Brain microvascular endothelial cell (primary cell): ENCODE results near the gene SNX9.

Source experiments
- DNase-seq: peaks from one replicate; pipeline ENCODE4 v3.0.0-alpha.2; 2020
- H3K27ac ChIP-seq: fragments of 250-450 bp; sonication (Bioruptor Pico); 2 replicates; pipeline ENCODE4 v1.5.1; 2020; ENCODE audit warnings: mild to moderate bottlenecking, moderate library complexity
- H3K27me3 ChIP-seq: fragments of 250-450 bp; sonication (Bioruptor Pico); replicated peaks from 2 replicates; pipeline ENCODE4 v1.5.1; 2020; ENCODE audit warnings: mild to moderate bottlenecking
- H3K36me3 ChIP-seq: fragments of 250-450 bp; sonication (Bioruptor Pico); replicated peaks from 2 replicates; pipeline ENCODE4 v1.5.1; 2020; ENCODE audit warnings: mild to moderate bottlenecking
- H3K4me3 ChIP-seq: 2 replicates; pipeline ENCODE4 v1.5.1; 2011; ENCODE audit warnings: low read depth, mild to moderate bottlenecking, control low read depth, low read length, moderate library complexity
- CTCF ChIP-seq: IDR thresholded peaks from 2 replicates; pipeline ENCODE4 v1.5.1; 2011; ENCODE audit warnings: low read depth, mild to moderate bottlenecking, moderate library complexity, low read length, control low read depth, inconsistent platforms; ENCODE audit errors: missing control alignments
- in situ Hi-C: cut with HindIII; loops from 2 replicates; pipeline ENCODE4 v1.10.0; 2017; ENCODE audit warnings: low sequenced_read_pairs, low pct_ligation_motif_present

The SNX9 gene

GRCh38 chr6:157862706-157863105 lies 39.7 kb downstream of the SNX9 start:
- H3K27me3 ChIP-seq = no peaks in the 10 kb centered on the region
- no peaks in the 10 kb centered on the region for H3K36me3 ChIP-seq
- H3K4me3 ChIP-seq = no peak overlapping the region
- no peak for DNase-seq
- in situ Hi-C loops = no loop called here
- H3K27ac ChIP-seq = no peak overlapping the region
- TF ChIP-seq CTCF = no peak

GRCh38 chr6:157864185-157864761 lies 41.2 kb downstream of the SNX9 start:
- H3K27ac ChIP-seq = no peak overlapping the region
- H3K36me3 ChIP-seq = peaks cover 6% of the 10 kb centered on the region
- H3K4me3 ChIP-seq = no peak overlapping the region
- no peak for DNase-seq
- no peak for TF ChIP-seq CTCF
- in situ Hi-C loops = no loop called here
- no peaks in the 10 kb centered on the region for H3K27me3 ChIP-seq

- Histone ChIP-seq H3K4me3 (no peak overlapping the region), H3K27ac (no peak overlapping the region), H3K36me3 (peaks cover 14% of the 10 kb centered on the region), H3K27me3 (no peaks in the 10 kb centered on the region)
- in situ Hi-C loops = no loop called here
- TF ChIP-seq CTCF = no peak
- no peak for DNase-seq
Measured at GRCh38 chr6:157865249-157865648, 42.2 kb downstream of the SNX9 start.

- Histone ChIP-seq H3K36me3 (peaks cover 14% of the 10 kb centered on the region), H3K4me3 (no peak overlapping the region), H3K27me3 (no peaks in the 10 kb centered on the region), H3K27ac (no peak overlapping the region)
- DNase-seq = peak; percentile 49
- no peak for TF ChIP-seq CTCF
- in situ Hi-C loops = no loop called here
Measured at GRCh38 chr6:157867155-157867559, 44.1 kb downstream of the SNX9 start.

- peaks cover 17% of the 10 kb centered on the region for H3K36me3 ChIP-seq
- no peaks in the 10 kb centered on the region for H3K27me3 ChIP-seq
- in situ Hi-C loops = no loop called here
- H3K27ac ChIP-seq = no peak overlapping the region
- H3K4me3 ChIP-seq = no peak overlapping the region
- no peak for DNase-seq
- no peak for TF ChIP-seq CTCF
Measured at GRCh38 chr6:157867981-157868380, 44.9 kb downstream of the SNX9 start.

- no peak for TF ChIP-seq CTCF
- H3K27ac ChIP-seq = no peak overlapping the region
- in situ Hi-C loops = no loop called here
- H3K27me3 ChIP-seq = no peaks in the 10 kb centered on the region
- DNase-seq = no peak
- H3K4me3 ChIP-seq = no peak overlapping the region
- peaks cover 17% of the 10 kb centered on the region for H3K36me3 ChIP-seq
Measured at GRCh38 chr6:157868835-157869234, 45.8 kb downstream of the SNX9 start.
